ENCODE results near the gene PHLPP2.

The PHLPP2 gene

GRCh38 chr16:71724320-71724751 is at the start of gene PHLPP2:
Gene PHLPP2 (minus strand): TSS chr16:71724701. CDS start chr16:71714795, 9,906 bp downstream.
- no peak for DNase-seq

- DNase-seq: no peak
Measured at GRCh38 chr16:71771571-71771970, 47.1 kb upstream of the PHLPP2 start.

GRCh38 chr16:71769222-71769621 is 44.7 kb upstream of the PHLPP2 start:
- DNase-seq: no peak

- DNase-seq: no peak
Measured at GRCh38 chr16:71767060-71767900, 42.8 kb upstream of the PHLPP2 start.

- DNase-seq: no peak
Measured at GRCh38 chr16:71762186-71762585, 37.7 kb upstream of the PHLPP2 start.

- no peak for DNase-seq
Measured at GRCh38 chr16:71761097-71761496, 36.6 kb upstream of the PHLPP2 start.

- no peak for DNase-seq
Measured at GRCh38 chr16:71758293-71758760, 33.8 kb upstream of the PHLPP2 start.

GRCh38 chr16:71754652-71755051 is 30.2 kb upstream of the PHLPP2 start:
- DNase-seq: no peak

- DNase-seq: no peak
Measured at GRCh38 chr16:71754108-71754507, 29.6 kb upstream of the PHLPP2 start.

GRCh38 chr16:71748226-71748625 is 23.7 kb upstream of the PHLPP2 start:
- DNase-seq: no peak

- no peak for DNase-seq
Measured at GRCh38 chr16:71746442-71747046, 22.0 kb upstream of the PHLPP2 start.

- no peak for DNase-seq
Measured at GRCh38 chr16:71738855-71739254, 14.4 kb upstream of the PHLPP2 start.

GRCh38 chr16:71737501-71737900 is 13.0 kb upstream of the PHLPP2 start:
- no peak for DNase-seq

GRCh38 chr16:71734511-71734910 is 10.0 kb upstream of the PHLPP2 start:
- DNase-seq: no peak

- no peak for DNase-seq
Measured at GRCh38 chr16:71732587-71732986, 8.1 kb upstream of the PHLPP2 start.

- no peak for DNase-seq
Measured at GRCh38 chr16:71727551-71728324, 3.2 kb upstream of the PHLPP2 start.

- no peak for DNase-seq
Measured at GRCh38 chr16:71726476-71727315, 2.2 kb upstream of the PHLPP2 start.

GRCh38 chr16:71723537-71724319 is 773 bp downstream of the PHLPP2 start:
- peak; percentile 83 for DNase-seq

- peak; percentile 63 for DNase-seq
Measured at GRCh38 chr16:71722801-71723536, 1.5 kb downstream of the PHLPP2 start.

- no peak for DNase-seq
Measured at GRCh38 chr16:71721066-71721740, 3.3 kb downstream of the PHLPP2 start.
